ENCODE data around the gene SARDH. TPM values are rescaled to one million over a fixed set of nuclear protein-coding genes. Genes with fewer than 3 reads are reported as not detected.
A peak's percentile ranks its signal among the peaks of the same experiment; 100 is the strongest.

The SARDH gene
- total and polyA plus RNA-seq, 8 donors, result 3.9 to 13.9 (median 9.9) TPM

DNA sequence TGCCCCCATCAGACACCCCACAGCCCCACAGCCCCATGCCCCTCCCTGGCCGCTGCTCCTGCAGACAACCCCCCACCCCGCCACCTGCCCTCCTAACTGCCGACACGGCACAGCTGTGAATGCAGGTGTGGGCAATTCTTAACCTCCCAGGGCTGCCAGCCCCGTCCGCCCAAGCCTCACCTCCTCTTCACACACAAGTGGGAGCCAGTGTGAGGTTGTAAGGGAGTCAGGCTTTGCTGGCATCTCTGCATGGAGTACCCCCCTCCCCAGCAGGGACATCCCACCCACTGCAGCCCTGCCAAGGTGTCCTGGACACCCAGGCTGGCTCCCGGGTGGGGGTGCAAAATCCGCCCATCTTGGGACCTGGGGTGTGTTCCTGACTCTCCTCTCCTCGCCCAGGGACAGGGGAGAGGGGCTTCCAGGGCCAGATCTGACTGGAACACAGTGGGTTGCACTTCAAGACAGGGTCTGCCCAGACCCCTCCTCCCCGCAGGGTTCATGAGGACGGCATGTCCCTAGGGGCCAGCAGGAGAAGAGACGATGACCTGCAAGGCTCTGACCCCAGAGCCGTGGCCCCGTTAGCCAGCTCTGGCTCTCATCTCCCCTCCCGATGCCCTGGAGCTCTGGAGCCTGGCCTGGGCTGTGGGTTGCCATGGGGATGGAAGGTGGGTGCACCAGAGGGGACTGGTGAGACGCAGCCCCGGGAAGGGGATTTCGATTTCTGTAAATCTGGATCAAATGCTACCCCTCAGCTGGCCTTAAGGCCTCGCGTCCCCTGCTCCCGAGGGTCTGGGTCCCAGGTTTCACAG lies 34.4 kb downstream of the SARDH start:
- no peak overlapping the region for H3K4me3 ChIP-seq
- intact Hi-C loops (cut with DNase I), result no loop called here
- no peaks in the 10 kb centered on the region for H3K36me3 ChIP-seq
- peaks cover 6 to 19% of the 10 kb centered on the region in 2 donors for H3K4me1 ChIP-seq
- TF ChIP-seq, protein P1, sequence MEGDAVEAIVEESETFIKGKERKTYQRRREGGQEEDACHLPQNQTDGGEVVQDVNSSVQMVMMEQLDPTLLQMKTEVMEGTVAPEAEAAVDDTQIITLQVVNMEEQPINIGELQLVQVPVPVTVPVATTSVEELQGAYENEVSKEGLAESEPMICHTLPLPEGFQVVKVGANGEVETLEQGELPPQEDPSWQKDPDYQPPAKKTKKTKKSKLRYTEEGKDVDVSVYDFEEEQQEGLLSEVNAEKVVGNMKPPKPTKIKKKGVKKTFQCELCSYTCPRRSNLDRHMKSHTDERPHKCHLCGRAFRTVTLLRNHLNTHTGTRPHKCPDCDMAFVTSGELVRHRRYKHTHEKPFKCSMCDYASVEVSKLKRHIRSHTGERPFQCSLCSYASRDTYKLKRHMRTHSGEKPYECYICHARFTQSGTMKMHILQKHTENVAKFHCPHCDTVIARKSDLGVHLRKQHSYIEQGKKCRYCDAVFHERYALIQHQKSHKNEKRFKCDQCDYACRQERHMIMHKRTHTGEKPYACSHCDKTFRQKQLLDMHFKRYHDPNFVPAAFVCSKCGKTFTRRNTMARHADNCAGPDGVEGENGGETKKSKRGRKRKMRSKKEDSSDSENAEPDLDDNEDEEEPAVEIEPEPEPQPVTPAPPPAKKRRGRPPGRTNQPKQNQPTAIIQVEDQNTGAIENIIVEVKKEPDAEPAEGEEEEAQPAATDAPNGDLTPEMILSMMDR (IDR thresholded peaks at IDR 0.05), result no peak
- no peak overlapping the region for H3K27ac ChIP-seq
- ATAC-seq, result no peak
- H3K27me3 ChIP-seq, result peaks cover 0 to 35% of the 10 kb centered on the region in 2 donors
- H3K9me3 ChIP-seq, result no peaks in the 10 kb centered on the region
- DNase-seq, result peak in 2 of 4 donors; percentile 32 to 68

DNA sequence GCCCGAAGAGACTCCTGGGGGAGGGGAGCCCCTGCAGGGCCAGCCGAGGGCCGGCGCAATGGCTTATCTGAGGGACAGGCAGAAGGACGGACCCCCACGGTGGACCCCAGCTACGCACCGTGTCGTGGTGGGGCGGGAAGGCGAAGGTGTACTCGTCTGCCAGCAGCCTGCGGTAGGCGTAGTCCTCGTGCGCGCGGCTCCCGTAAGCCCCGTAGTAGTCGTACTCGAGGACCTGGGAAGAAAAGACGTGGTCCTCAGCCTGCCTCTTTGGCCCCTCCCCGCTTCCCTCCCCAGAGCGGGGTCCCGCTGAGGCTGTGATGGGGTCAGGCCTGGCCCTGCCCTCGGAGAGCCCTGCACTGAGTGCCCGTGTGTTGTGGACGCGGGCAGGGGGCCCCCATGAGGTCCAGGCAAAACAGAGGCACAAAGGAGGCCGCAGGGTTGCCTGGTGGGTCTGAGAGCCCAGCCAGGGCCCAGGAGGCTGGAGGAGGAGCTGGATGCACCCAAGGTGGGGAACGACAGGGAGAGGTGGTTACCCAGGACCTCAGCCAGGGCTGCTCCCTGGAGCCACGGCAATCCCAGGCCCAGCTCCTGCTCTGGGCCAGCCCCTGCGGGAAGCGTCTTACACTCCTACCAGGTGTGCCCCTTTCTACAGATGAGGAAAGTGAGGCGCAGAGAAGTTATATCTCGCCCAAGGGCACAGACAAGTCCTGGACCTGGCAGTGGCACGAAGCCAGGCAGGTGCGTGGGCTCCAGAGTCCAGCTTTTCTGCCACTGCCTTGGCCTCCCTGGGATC lies 35.2 kb downstream of the SARDH start:
- TF ChIP-seq, protein P1 (IDR thresholded peaks at IDR 0.05), result no peak
- no peak overlapping the region for H3K4me3 ChIP-seq
- DNase-seq (peak in 2 of 4 donors; percentile 26 to 73), ATAC-seq (no peak)
- no peaks in the 10 kb centered on the region for H3K9me3 ChIP-seq
- intact Hi-C loops (cut with DNase I), result no loop called here
- no peaks in the 10 kb centered on the region for H3K36me3 ChIP-seq
- peaks cover 6 to 19% of the 10 kb centered on the region in 2 donors for H3K4me1 ChIP-seq
- peak overlapping the region in 1 of 2 donors; percentile 48 for H3K27ac ChIP-seq
- H3K27me3 ChIP-seq, result peaks cover 0 to 35% of the 10 kb centered on the region in 2 donors

DNA sequence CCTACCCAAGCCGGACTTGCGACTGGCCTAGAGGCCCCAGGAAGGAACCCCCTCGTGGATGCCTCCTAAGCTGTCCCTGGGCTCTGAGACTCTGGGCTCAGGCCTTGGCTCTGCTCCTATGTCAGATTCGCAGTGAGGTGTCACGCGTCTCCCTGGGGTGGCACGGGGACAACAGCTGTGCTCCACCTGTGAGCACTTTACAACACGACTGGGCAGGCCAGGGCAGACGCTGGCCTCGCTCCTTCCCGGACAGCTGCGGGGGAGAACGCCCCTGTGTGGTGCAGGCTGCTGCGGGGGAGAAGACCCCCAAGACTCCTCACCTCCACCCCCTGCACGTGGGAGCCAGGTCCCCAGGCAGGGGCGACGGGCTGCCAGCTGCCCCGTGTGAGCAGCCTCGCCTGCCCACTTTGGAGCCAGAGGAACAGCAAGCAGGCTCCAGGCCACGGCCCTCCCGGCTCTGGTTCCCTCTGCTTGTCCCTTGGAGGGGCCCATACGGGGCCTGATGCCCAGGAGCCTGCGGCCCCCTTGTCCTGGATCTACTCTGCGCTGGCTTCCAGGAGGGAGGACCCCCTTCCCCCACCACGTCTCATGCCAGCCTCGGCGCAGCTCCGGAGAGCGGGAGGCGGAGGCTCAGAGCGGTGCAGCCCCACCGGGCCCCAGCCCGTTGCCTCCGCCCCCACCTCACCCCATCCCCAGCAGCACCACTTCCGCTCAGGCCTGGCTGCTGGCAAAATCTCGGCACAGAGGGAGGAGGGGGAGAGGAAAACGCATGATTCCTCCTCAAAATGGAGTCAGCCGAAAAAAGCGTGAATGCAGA lies 36.0 kb downstream of the SARDH start:
- H3K9me3 ChIP-seq, result no peaks in the 10 kb centered on the region
- peaks cover 0 to 35% of the 10 kb centered on the region in 2 donors for H3K27me3 ChIP-seq
- H3K27ac ChIP-seq, result peak overlapping the region in 1 of 2 donors; percentile 48
- TF ChIP-seq, protein P1 (IDR thresholded peaks at IDR 0.05), result no peak
- no peaks in the 10 kb centered on the region for H3K36me3 ChIP-seq
- DNase-seq (peak in 3 of 4 donors; percentile 33 to 84 (median 79)), ATAC-seq (peak; percentile 61)
- peaks cover 6 to 19% of the 10 kb centered on the region in 2 donors for H3K4me1 ChIP-seq
- intact Hi-C loops (cut with DNase I), result no loop called here
- H3K4me3 ChIP-seq, result no peak overlapping the region

DNA sequence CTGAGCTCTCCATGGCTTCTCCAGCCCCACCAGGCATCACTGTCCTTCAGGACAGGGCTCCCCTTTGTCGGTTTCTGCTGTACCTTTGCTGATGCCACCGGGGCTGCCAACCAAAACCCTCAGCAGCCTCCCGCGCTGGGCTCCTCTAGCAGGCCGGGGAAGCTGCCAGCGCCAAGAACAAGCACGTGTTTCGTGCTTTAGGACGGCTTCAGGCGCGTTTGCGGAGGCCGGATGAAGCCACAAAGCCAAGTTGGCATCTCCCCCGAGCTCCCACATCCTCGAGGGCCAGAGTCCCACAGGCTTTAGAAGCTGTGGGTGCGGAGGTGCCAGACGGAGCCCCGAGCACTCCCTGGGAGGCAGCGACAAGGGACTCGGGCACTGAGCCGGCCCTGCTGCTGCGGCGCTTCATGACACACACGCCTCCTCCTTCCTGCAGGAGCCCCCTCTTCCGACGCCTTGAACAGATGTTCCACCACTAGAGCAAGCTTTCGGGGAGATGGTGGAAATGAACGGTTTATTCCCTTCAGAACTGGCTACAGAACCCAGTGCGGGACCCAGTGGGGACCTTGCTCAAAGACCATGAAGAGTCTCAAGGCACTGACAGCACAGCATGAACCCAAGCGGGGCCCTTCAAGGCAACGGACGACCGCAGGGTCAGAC lies 36.7 kb downstream of the SARDH start:
- H3K9me3 ChIP-seq, result no peaks in the 10 kb centered on the region
- DNase-seq (peak in 2 of 4 donors; percentile 29 to 52), ATAC-seq (no peak)
- TF ChIP-seq, protein P1 (IDR thresholded peaks at IDR 0.05), result no peak
- H3K36me3 ChIP-seq, result no peaks in the 10 kb centered on the region
- no peak overlapping the region for H3K4me3 ChIP-seq
- H3K4me1 ChIP-seq, result peaks cover 6 to 19% of the 10 kb centered on the region in 2 donors
- H3K27me3 ChIP-seq, result peaks cover 0 to 35% of the 10 kb centered on the region in 2 donors
- intact Hi-C loops (cut with DNase I), result no loop called here
- H3K27ac ChIP-seq, result no peak overlapping the region
